ENCODE results near the gene NR1H2. TPM values are rescaled to one million over a fixed set of nuclear protein-coding genes. Genes with fewer than 3 reads are reported as not detected.
"Not testable (repeated sequence)": the region's sequence is repeated elsewhere in the genome, so short reads cannot be mapped to it uniquely, and the experiment has no call there.

NR1H2 gene
- total RNA-seq, 6 experiments from 2014 or later, result 23.6 to 57.9 (median 33.8) TPM

GRCh38 chr19:50328224-50328872 is 47.9 kb upstream of the NR1H2 start:
- TF ChIP-seq, protein P1, sequence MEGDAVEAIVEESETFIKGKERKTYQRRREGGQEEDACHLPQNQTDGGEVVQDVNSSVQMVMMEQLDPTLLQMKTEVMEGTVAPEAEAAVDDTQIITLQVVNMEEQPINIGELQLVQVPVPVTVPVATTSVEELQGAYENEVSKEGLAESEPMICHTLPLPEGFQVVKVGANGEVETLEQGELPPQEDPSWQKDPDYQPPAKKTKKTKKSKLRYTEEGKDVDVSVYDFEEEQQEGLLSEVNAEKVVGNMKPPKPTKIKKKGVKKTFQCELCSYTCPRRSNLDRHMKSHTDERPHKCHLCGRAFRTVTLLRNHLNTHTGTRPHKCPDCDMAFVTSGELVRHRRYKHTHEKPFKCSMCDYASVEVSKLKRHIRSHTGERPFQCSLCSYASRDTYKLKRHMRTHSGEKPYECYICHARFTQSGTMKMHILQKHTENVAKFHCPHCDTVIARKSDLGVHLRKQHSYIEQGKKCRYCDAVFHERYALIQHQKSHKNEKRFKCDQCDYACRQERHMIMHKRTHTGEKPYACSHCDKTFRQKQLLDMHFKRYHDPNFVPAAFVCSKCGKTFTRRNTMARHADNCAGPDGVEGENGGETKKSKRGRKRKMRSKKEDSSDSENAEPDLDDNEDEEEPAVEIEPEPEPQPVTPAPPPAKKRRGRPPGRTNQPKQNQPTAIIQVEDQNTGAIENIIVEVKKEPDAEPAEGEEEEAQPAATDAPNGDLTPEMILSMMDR (IDR thresholded peaks at IDR 0.05), result peak in 2 of 4 donors; percentile 34 to 45
- no peak for TF ChIP-seq POLR2A (IDR thresholded peaks at IDR 0.05)
- WGBS (ENCODE audit: insufficient coverage, low coverage, low lambda C conversion rate, missing lambda C conversion rate), result no CpG with 5 or more reads among the region's 104 CpGs
- peak overlapping the region; percentile 25 to 52 (median 34) for H3K4me3 ChIP-seq
- no peak overlapping the region for H3K27ac ChIP-seq
- no peaks in the 10 kb centered on the region for H3K36me3 ChIP-seq
- peak in 2 of 3 donors; percentile 60 to 62 for DNase-seq
- H3K4me1 ChIP-seq, result peaks cover 0 to 22% (median 8%) of the 10 kb centered on the region in 4 donors
- intact Hi-C loops (cut with DNase I), result no loop called here
- no peak for ATAC-seq
- no peaks in the 10 kb centered on the region for H3K9me3 ChIP-seq
- H3K27me3 ChIP-seq, result no peaks in the 10 kb centered on the region

- 4% methylated on average over 14 of the region's 40 CpGs for WGBS (ENCODE audit: insufficient coverage, low coverage, low lambda C conversion rate, missing lambda C conversion rate)
- no peaks in the 10 kb centered on the region for H3K27me3 ChIP-seq
- intact Hi-C loops (cut with DNase I), result no loop called here
- ATAC-seq (no peak), DNase-seq (no peak)
- no peak for TF ChIP-seq POLR2A (IDR thresholded peaks at IDR 0.05)
- TF ChIP-seq, protein P1 (IDR thresholded peaks at IDR 0.05), result no peak
- no peak overlapping the region for H3K27ac ChIP-seq
- H3K36me3 ChIP-seq, result no peaks in the 10 kb centered on the region
- H3K9me3 ChIP-seq, result no peaks in the 10 kb centered on the region
- H3K4me3 ChIP-seq, result peak overlapping the region in 1 of 3 donors; percentile 52
- H3K4me1 ChIP-seq, result peaks cover 0 to 23% (median 8%) of the 10 kb centered on the region in 4 donors
Measured at GRCh38 chr19:50328873-50329145, 47.4 kb upstream of the NR1H2 start.

GRCh38 chr19:50329146-50329925 is 46.9 kb upstream of the NR1H2 start, which contains the start of gene KCNC3:
Gene KCNC3 (minus strand): TSS chr19:50329377. CDS start chr19:50329082, 295 bp downstream.
- Histone ChIP-seq H3K27me3 (no peaks in the 10 kb centered on the region), H3K9me3 (no peaks in the 10 kb centered on the region), H3K36me3 (no peaks in the 10 kb centered on the region), H3K27ac (peak within 1 kb of the TSS in 2 of 3 donors; percentile 17 to 37), H3K4me1 (peaks cover 0 to 28% (median 8%) of the 10 kb centered on the region in 4 donors), H3K4me3 (peak within 1 kb of the TSS; percentile 25 to 52 (median 34))
- DNase-seq (peak; percentile 100), ATAC-seq (peak; percentile 73 to 88 (median 80))
- TF ChIP-seq, protein P1 (IDR thresholded peaks at IDR 0.05), result no peak
- peak; percentile 73 for TF ChIP-seq POLR2A (IDR thresholded peaks at IDR 0.05)
- intact Hi-C loops (cut with DNase I), result no loop called here
- 2% methylated on average over 33 of the region's 43 CpGs for WGBS (ENCODE audit: insufficient coverage, low coverage, low lambda C conversion rate, missing lambda C conversion rate)

- peak in 1 of 3 donors; percentile 58 for DNase-seq
- peak overlapping the region in 1 of 3 donors; percentile 37 for H3K27ac ChIP-seq
- H3K4me1 ChIP-seq, result peaks cover 0 to 29% (median 8%) of the 10 kb centered on the region in 4 donors
- peak overlapping the region in 1 of 3 donors; percentile 9 for H3K4me3 ChIP-seq
- 19% methylated on average over 18 of the region's 18 CpGs for WGBS (ENCODE audit: insufficient coverage, low coverage, low lambda C conversion rate, missing lambda C conversion rate)
- intact Hi-C loops (cut with DNase I); H3K27me3 ChIP-seq; H3K36me3 ChIP-seq; ATAC-seq; H3K9me3 ChIP-seq: not testable (repeated sequence)
Measured at GRCh38 chr19:50329926-50330294, 46.3 kb upstream of the NR1H2 start.
